SW480 (cell line): ENCODE data around the gene EXD2.
"Not testable (repeated sequence)": the region's sequence is repeated elsewhere in the genome, so short reads cannot be mapped to it uniquely, and the experiment has no call there.

Experiments used
- DNase-seq: peaks from one replicate; pipeline ENCODE4 v3.0.0-alpha.2; 2016; ENCODE audit warnings: low spot score

Gene EXD2

GRCh38 chr14:69281450-69282169, 90.3 kb downstream of the EXD2 start:
- no peak for DNase-seq

DNA sequence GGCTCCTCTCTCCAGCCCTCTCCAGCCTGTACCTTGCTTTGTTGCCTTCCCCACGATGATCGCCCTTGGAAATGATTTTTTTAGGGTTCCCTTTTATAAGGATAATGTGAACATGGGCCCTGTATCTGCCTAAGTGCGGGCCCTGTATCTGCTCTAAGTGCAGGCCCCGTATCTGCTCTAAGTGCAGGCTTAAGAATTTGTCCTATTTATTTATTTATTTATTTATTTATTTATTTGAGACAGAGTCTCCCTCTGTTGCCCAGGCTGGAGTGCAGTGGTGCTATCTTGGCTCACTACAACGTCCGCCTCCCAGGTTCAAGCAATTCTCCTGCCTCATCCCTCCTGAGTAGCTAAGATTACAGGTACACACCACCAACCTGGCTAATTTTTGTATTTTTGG, 91.2 kb downstream of the EXD2 start:
- DNase-seq: no peak

GRCh38 chr14:69284170-69284569, 92.9 kb downstream of the EXD2 start:
- DNase-seq: no peak

DNA sequence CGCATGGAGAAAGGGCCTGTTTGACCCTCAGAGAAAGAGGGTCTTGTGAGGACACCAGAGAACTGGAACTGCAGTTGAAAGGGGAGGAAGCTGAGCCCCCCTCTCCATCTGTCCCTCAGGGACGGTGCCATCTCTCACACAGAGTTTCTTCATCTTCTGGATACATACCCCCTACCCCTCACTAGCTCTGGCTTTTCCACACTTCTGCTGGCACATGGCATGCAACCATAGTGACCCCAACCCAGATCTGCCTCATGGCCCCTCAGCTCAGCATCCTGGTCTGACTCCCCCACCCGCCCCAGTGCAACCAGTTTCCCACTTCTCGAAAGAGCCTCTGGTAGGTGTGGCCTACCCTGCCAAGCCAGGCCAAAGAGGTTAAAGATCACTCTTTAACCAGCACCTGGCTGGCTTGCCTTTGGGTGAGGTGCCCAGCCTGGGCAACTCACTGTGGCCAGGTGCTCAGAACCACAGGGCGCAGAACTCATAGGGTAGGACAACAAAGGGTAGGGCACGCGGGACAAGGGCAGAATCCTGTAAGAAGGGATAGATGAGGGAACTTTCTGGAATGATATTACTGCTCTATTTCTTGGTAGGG, 94.5 kb downstream of the EXD2 start:
- no peak for DNase-seq

- DNase-seq: no peak
Observed at GRCh38 chr14:69287098-69288010, 96.1 kb downstream of the EXD2 start.

DNA sequence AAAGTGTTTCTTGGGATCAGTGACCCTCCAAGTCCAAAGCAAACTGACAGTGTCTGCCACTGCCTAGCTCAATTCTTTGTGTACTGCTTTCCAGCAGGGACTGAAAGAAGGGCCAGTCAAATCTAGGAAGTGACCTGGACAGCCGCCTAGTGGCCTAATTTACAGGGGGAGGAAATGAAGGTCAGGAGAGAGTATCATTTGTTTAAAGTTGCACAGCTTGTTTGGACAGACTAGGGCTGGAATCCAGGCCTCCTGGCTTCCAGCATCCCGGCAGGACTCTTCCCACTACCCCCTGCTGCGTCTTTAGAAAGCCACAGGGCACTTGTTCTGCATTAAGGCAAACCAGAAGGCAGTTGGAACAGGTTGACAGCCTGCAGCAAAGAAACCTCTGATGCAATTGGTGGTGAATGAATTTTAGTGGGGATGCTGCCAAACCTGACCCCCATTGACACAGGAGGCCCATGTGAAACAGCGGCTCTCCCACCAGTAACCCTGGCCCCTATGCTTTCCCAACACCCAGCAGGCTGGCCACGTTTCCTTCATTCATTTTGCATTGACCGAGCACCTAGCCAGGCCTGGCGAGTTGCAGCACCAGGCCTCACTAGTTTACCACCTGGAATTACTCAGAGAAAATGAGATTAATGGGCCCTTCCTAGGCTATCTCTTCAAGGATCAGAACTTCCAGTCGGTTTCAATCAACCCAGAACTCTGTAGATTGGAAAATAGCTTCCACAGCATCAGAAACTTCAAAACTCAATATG, 96.9 kb downstream of the EXD2 start:
- DNase-seq: no peak

- DNase-seq: no peak
Observed at GRCh38 chr14:69288956-69289705, 97.8 kb downstream of the EXD2 start.

DNA sequence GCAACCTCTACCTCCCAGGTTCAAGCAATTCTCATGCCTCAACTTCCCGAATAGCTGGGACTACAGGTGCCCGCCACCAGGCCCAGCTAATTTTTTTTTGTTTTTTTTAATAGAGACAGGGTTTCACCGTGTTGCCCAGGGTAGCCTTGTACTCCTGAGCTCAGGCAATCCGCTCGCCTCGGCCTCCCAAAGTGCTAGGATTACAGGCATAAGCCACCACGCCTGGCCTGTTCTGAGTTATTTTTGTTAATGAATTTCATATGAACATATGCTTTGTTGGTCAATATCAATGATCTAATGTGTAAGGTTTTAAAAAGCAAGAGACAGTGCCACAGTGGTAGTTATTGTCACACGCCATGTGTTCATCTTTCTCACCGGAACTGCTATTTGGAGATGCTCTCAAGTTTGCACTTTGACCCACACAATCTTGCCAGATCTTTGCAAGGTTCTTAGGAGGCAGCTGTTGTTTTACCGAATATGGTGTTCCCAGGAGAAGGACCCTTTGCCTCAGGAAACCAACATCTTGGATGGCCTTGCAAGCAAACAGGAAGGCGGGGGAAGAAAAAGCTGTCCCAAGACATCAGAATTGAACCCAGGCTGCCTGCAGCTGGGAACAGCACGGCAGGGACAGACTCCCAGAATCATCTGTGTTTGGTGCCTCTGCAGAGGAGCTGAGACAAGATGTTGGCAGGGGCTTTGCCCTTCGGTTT, 98.7 kb downstream of the EXD2 start:
- no peak for DNase-seq

GRCh38 chr14:69290881-69291280, 99.6 kb downstream of the EXD2 start:
- DNase-seq: not testable (repeated sequence)

DNA sequence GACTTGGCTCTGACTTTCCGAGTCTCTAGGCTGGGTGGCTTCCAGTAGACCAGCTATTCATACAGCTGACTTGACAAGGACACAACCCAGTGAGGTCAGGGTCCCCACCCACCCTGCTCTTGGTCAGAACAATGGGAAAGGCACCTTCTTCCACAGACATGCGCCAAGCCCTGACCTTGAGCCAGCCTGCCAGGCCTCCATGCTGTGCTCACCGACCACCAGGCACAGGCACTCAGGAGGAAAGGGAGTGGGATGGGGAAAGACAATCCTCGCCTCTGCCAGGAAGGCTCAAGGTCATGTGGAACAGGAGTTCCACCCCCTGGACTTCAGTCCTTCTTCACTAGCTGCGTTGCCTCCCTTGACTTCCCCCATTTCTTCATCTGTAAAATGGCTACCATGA, 100.1 kb downstream of the EXD2 start:
- no peak for DNase-seq

DNA sequence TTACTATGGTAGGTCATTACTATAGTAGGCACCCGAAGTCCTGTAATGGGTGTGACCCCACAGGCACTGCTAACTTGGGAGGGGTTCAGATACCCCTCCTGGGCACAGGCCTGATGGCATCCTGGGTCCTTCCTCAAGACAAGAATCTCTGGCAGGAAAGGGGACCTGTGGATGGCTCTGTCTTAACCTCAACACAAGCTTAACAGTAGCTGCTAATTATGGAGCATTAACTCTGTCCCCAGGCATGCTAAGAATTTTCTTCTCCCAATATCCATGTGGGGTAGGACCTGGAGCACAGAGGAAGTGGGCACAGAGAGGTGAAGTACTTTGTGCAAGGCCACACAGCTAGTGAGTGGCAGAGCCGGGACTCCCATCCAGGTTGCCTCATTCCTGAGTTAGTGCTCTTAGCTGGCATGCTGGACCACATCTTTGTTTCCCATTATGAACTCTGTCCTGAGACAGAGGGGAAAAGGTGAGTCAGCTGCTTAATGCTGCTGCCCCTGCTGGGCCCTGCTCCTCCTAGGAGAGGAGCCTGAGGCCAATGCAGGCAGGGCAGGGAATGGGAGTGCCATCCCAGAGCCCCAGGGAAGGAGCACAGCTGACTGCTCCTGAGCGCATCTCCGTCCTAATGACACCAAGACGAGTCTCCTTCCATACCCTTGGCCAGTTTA, 100.7 kb downstream of the EXD2 start:
- no peak for DNase-seq
